ENCODE results near the gene COL9A2. TPM values are rescaled to one million over a fixed set of nuclear protein-coding genes. Genes with fewer than 3 reads are reported as not detected.

The COL9A2 gene
- total RNA-seq, 5 donors from 2014 or later (not counting 1 experiment from before 2014, with no cell fraction given): 3.5 to 4.6 (median 3.8) TPM

GRCh38 chr1:40258445-40258769 is 58.7 kb downstream of the COL9A2 start:
- Mint-ChIP-seq H3K27me3 (no peaks in the 10 kb centered on the region), H3K4me3 (peak overlapping the region; percentile 94 to 99 (median 98)), H3K36me3 (peaks cover 33% of the 10 kb centered on the region), H3K4me1 (peaks cover 41 to 68% (median 64%) of the 10 kb centered on the region in 3 donors), H3K9me3 (no peaks in the 10 kb centered on the region), H3K27ac (peak overlapping the region; percentile 100)
- Histone ChIP-seq H3K4me1 (ENCODE audit: control insufficient read depth in 1 of 2, extremely low read depth in 1 of 2, insufficient read depth in 2 of 2, low read length in 2 of 2) (peaks cover 13 to 20% of the 10 kb centered on the region in 2 experiments), H3K36me3 (ENCODE audit: control insufficient read depth in 2 of 2, extremely low read depth in 1 of 2, insufficient read depth in 1 of 2, low read length in 1 of 2) (peaks cover 0 to 39% of the 10 kb centered on the region in 2 donors), H3K4me3 (ENCODE audit: control insufficient read depth in 1 of 2, extremely low read depth in 1 of 2, low read length in 1 of 2) (peak overlapping the region; percentile 94 to 98), H3K27me3 (replicated peaks in 1 of 2; ENCODE audit: control insufficient read depth in 2 of 2, extremely low read depth in 1 of 2, insufficient read depth in 2 of 2, low read length in 1 of 2) (no peaks in the 10 kb centered on the region), H3K27ac (ENCODE audit: low read length) (peak overlapping the region; percentile 82), H3K9me3 (no peaks in the 10 kb centered on the region)
- ATAC-seq (replicated peaks in 1 of 4) (no peak), DNase-seq (peak in 2 of 35 experiments; percentile 2 to 3)
- 2% methylated on average over 7 of the region's 10 CpGs for WGBS (ENCODE audit: insufficient coverage)
- ChIA-PET CTCF (interaction anchor here in 1 of 2 donors (0.6 to 3.3 kb wide), 2 partner anchors 57 to 80 kb away, joined by 3 to 18 read pairs; no protein-coding TSS in a partner anchor), POLR2A (no interaction called here)

DNA sequence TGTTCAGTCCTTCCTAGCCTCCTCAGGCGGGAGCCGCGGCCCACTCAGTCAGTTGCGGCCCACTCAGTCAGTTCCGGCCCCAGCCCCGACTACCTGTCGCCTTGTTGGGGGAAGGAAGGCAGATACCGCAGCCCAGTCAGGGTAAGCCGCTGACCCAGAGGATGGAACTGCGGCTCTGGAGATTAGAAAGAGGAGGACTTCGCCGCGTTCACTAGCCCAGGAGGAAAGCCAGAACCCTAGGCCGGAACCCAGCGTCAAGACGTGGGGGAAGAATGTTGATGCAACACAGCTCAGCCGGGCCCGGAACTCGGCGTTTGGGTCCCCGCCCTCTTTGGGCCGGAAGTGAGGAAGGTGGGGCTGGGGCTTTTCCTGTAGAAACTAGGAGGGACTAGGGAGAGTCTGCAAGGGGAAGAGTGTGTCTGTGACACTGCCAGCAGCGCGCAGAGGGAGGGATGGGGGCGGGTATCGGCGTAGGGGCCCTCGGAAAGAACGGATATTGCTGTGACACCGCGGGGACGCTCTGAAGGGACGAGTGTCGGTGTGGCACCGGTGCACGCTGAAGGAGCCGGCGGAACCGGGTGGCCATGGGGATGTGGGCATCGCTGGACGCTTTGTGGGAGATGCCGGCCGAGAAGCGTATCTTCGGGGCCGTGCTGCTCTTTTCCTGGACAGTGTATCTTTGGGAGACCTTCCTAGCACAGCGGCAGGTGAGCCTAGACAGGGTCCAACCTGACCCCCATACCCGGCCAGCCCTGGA is 59.2 kb downstream of the COL9A2 start, which contains the start of gene ZMPSTE24:
Gene ZMPSTE24, plus strand, starts transcription at position 549 of the 757 bp plus-strand sequence. Its CDS starts 36 bp downstream, at position 585.
- ChIA-PET POLR2A (interaction anchor here in 1 of 2 donors (1.0 kb wide), 1 partner anchor 17 kb away, joined by 12 read pairs; no protein-coding TSS in a partner anchor), CTCF (interaction anchor here in 1 of 2 donors (0.7 to 3.3 kb wide), 3 partner anchors 17 to 103 kb away, joined by 6 to 18 read pairs (median 7); no protein-coding TSS in a partner anchor)
- ATAC-seq (replicated peaks in 1 of 4) (peak; percentile 96 to 97 (median 97)), DNase-seq (peak; percentile 90 to 98 (median 97))
- Histone ChIP-seq H3K4me1 (ENCODE audit: control insufficient read depth in 1 of 2, extremely low read depth in 1 of 2, insufficient read depth in 2 of 2, low read length in 2 of 2) (peaks cover 13 to 20% of the 10 kb centered on the region in 2 experiments), H3K27ac (ENCODE audit: low read length) (peak within 1 kb of the TSS; percentile 100), H3K4me3 (ENCODE audit: control insufficient read depth in 1 of 2, extremely low read depth in 1 of 2, low read length in 1 of 2) (peak within 1 kb of the TSS; percentile 94 to 98), H3K9me3 (no peaks in the 10 kb centered on the region), H3K27me3 (replicated peaks in 1 of 2; ENCODE audit: control insufficient read depth in 2 of 2, extremely low read depth in 1 of 2, insufficient read depth in 2 of 2, low read length in 1 of 2) (no peaks in the 10 kb centered on the region), H3K36me3 (ENCODE audit: control insufficient read depth in 2 of 2, extremely low read depth in 1 of 2, insufficient read depth in 1 of 2, low read length in 1 of 2) (peaks cover 0 to 33% of the 10 kb centered on the region in 2 donors)
- WGBS (ENCODE audit: insufficient coverage): under 1% methylated on average over 48 of the region's 48 CpGs
- Mint-ChIP-seq H3K27me3 (no peaks in the 10 kb centered on the region), H3K9me3 (no peaks in the 10 kb centered on the region), H3K36me3 (peaks cover 29% of the 10 kb centered on the region), H3K27ac (peak within 1 kb of the TSS; percentile 100), H3K4me3 (peak within 1 kb of the TSS; percentile 94 to 99 (median 98)), H3K4me1 (peaks cover 35 to 64% (median 59%) of the 10 kb centered on the region in 3 donors)

DNA sequence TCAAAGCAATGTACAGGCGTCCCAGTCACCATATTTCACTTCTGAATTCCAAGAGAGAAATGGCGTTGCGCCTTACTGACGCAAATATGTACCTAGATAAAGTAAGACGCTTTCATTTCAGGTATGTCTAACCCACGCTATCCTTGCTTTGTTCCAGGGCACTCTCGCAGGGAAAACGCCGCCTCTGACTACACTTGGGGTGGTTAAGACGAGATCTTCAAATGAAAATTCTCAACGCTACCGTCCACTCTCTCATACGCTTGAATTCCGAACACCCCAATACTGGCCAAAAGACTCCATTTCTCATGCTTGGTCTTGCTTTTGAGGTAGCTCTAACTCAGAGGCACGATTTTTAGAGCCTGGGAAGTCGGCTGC is 59.8 kb downstream of the COL9A2 start:
- 0% methylated on average over 8 of the region's 16 CpGs for WGBS (ENCODE audit: insufficient coverage)
- Histone ChIP-seq H3K27me3 (replicated peaks in 1 of 2; ENCODE audit: control insufficient read depth in 2 of 2, extremely low read depth in 1 of 2, insufficient read depth in 2 of 2, low read length in 1 of 2) (no peaks in the 10 kb centered on the region), H3K36me3 (ENCODE audit: control insufficient read depth in 2 of 2, extremely low read depth in 1 of 2, insufficient read depth in 1 of 2, low read length in 1 of 2) (peaks cover 0 to 27% of the 10 kb centered on the region in 2 donors), H3K27ac (ENCODE audit: low read length) (peak overlapping the region; percentile 100), H3K4me3 (ENCODE audit: control insufficient read depth in 1 of 2, extremely low read depth in 1 of 2, low read length in 1 of 2) (peak overlapping the region; percentile 85 to 98), H3K4me1 (ENCODE audit: control insufficient read depth in 1 of 2, extremely low read depth in 1 of 2, insufficient read depth in 2 of 2, low read length in 2 of 2) (peaks cover 13 to 20% of the 10 kb centered on the region in 2 experiments), H3K9me3 (no peaks in the 10 kb centered on the region)
- DNase-seq (peak in 4 of 35 experiments; percentile 0 to 20 (median 5)), ATAC-seq (replicated peaks in 1 of 4) (peak in 3 of 4 experiments; percentile 4 to 14 (median 5))
- no peaks in the 10 kb centered on the region for H3K27me3 Mint-ChIP-seq
- no peaks in the 10 kb centered on the region for H3K9me3 Mint-ChIP-seq
- peak overlapping the region; percentile 94 to 99 (median 98) for H3K4me3 Mint-ChIP-seq
- ChIA-PET POLR2A (interaction anchor here in 1 of 2 donors (0.7 to 1.0 kb wide), 2 partner anchors 17 to 1375 kb away, joined by 4 to 12 read pairs; no protein-coding TSS in a partner anchor), CTCF (interaction anchor here in 1 of 2 donors (0.7 to 3.3 kb wide), 3 partner anchors 16 to 102 kb away, joined by 6 to 18 read pairs (median 7); no protein-coding TSS in a partner anchor)
- peaks cover 31 to 60% (median 54%) of the 10 kb centered on the region in 3 donors for H3K4me1 Mint-ChIP-seq
- H3K27ac Mint-ChIP-seq: peak overlapping the region; percentile 100
- peaks cover 25% of the 10 kb centered on the region for H3K36me3 Mint-ChIP-seq

GRCh38 chr1:40256401-40257084 is 60.5 kb downstream of the COL9A2 start:
- ATAC-seq (replicated peaks in 1 of 4) (no peak), DNase-seq (peak in 1 of 35 experiments; percentile 13)
- H3K4me1 ChIP-seq (ENCODE audit: control insufficient read depth in 1 of 2, extremely low read depth in 1 of 2, insufficient read depth in 2 of 2, low read length in 2 of 2): peaks cover 13 to 20% of the 10 kb centered on the region in 2 experiments
- POLR2A ChIA-PET: interaction anchor here (0.6 to 1.0 kb wide), 3 partner anchors 16 to 1375 kb away, joined by 4 to 12 read pairs (median 4); no protein-coding TSS in a partner anchor
- H3K36me3 ChIP-seq (ENCODE audit: control insufficient read depth in 2 of 2, extremely low read depth in 1 of 2, insufficient read depth in 1 of 2, low read length in 1 of 2): peaks cover 0 to 20% of the 10 kb centered on the region in 2 donors
- no peaks in the 10 kb centered on the region for H3K9me3 ChIP-seq
- Mint-ChIP-seq H3K27ac (peak overlapping the region; percentile 100), H3K4me1 (peaks cover 24 to 57% (median 50%) of the 10 kb centered on the region in 3 donors), H3K27me3 (no peaks in the 10 kb centered on the region), H3K9me3 (no peaks in the 10 kb centered on the region), H3K4me3 (peak overlapping the region; percentile 94 to 99 (median 98)), H3K36me3 (peaks cover 18% of the 10 kb centered on the region)
- no CpG with 5 or more reads among the region's 6 CpGs for WGBS (ENCODE audit: insufficient coverage)
- peak overlapping the region; percentile 100 for H3K27ac ChIP-seq (ENCODE audit: low read length)
- no peaks in the 10 kb centered on the region for H3K27me3 ChIP-seq (replicated peaks in 1 of 2; ENCODE audit: control insufficient read depth in 2 of 2, extremely low read depth in 1 of 2, insufficient read depth in 2 of 2, low read length in 1 of 2)
- CTCF ChIA-PET: interaction anchor here (1.4 to 3.3 kb wide), 3 partner anchors 16 to 82 kb away, joined by 3 to 18 read pairs (median 6); no protein-coding TSS in a partner anchor
- H3K4me3 ChIP-seq (ENCODE audit: control insufficient read depth in 1 of 2, extremely low read depth in 1 of 2, low read length in 1 of 2): no peak overlapping the region

GRCh38 chr1:40255231-40255630 is 61.9 kb downstream of the COL9A2 start:
- no peaks in the 10 kb centered on the region for H3K27me3 Mint-ChIP-seq
- Histone ChIP-seq H3K27me3 (replicated peaks in 1 of 2; ENCODE audit: control insufficient read depth in 2 of 2, extremely low read depth in 1 of 2, insufficient read depth in 2 of 2, low read length in 1 of 2) (no peaks in the 10 kb centered on the region), H3K27ac (ENCODE audit: low read length) (no peak overlapping the region), H3K4me3 (ENCODE audit: control insufficient read depth in 1 of 2, extremely low read depth in 1 of 2, low read length in 1 of 2) (no peak overlapping the region), H3K9me3 (no peaks in the 10 kb centered on the region), H3K36me3 (ENCODE audit: control insufficient read depth in 2 of 2, extremely low read depth in 1 of 2, insufficient read depth in 1 of 2, low read length in 1 of 2) (peaks cover 0 to 8% of the 10 kb centered on the region in 2 donors), H3K4me1 (ENCODE audit: control insufficient read depth in 1 of 2, extremely low read depth in 1 of 2, insufficient read depth in 2 of 2, low read length in 2 of 2) (peaks cover 13 to 20% of the 10 kb centered on the region in 2 experiments)
- CTCF ChIA-PET: interaction anchor here (1.4 to 3.3 kb wide), 2 partner anchors 60 to 83 kb away, joined by 3 to 18 read pairs; no protein-coding TSS in a partner anchor
- no peaks in the 10 kb centered on the region for H3K9me3 Mint-ChIP-seq
- DNase-seq (no peak), ATAC-seq (replicated peaks in 1 of 4) (no peak)
- POLR2A ChIA-PET: interaction anchor here in 1 of 2 donors (0.5 kb wide), 1 partner anchor 99 kb away, joined by 4 read pairs; no protein-coding TSS in a partner anchor
- no peak overlapping the region for H3K27ac Mint-ChIP-seq
- no peak overlapping the region for H3K4me3 Mint-ChIP-seq
- peaks cover 15 to 48% (median 47%) of the 10 kb centered on the region in 3 donors for H3K4me1 Mint-ChIP-seq
- peaks cover 5% of the 10 kb centered on the region for H3K36me3 Mint-ChIP-seq

- H3K4me1 Mint-ChIP-seq: peaks cover 10 to 31% (median 30%) of the 10 kb centered on the region in 3 donors
- ATAC-seq (replicated peaks in 1 of 4): no peak
- H3K27me3 Mint-ChIP-seq: no peaks in the 10 kb centered on the region
- no peak for DNase-seq
- no peaks in the 10 kb centered on the region for H3K27me3 ChIP-seq (replicated peaks in 1 of 2; ENCODE audit: control insufficient read depth in 2 of 2, extremely low read depth in 1 of 2, insufficient read depth in 2 of 2, low read length in 1 of 2)
- H3K27ac ChIP-seq (ENCODE audit: low read length): no peak overlapping the region
- peaks cover 0 to 4% of the 10 kb centered on the region in 2 donors for H3K36me3 ChIP-seq (ENCODE audit: control insufficient read depth in 2 of 2, extremely low read depth in 1 of 2, insufficient read depth in 1 of 2, low read length in 1 of 2)
- CTCF ChIA-PET: no interaction called here
- no peak overlapping the region for H3K27ac Mint-ChIP-seq
- H3K4me3 ChIP-seq (ENCODE audit: control insufficient read depth in 1 of 2, extremely low read depth in 1 of 2, low read length in 1 of 2): no peak overlapping the region
- POLR2A ChIA-PET: no interaction called here
- H3K36me3 Mint-ChIP-seq: peaks cover 4% of the 10 kb centered on the region
- H3K9me3 Mint-ChIP-seq: no peaks in the 10 kb centered on the region
- H3K4me3 Mint-ChIP-seq: no peak overlapping the region
- peaks cover 3 to 8% of the 10 kb centered on the region in 2 experiments for H3K4me1 ChIP-seq (ENCODE audit: control insufficient read depth in 1 of 2, extremely low read depth in 1 of 2, insufficient read depth in 2 of 2, low read length in 2 of 2)
- WGBS (ENCODE audit: insufficient coverage): no CpG with 5 or more reads among the region's 2 CpGs
- H3K9me3 ChIP-seq: no peaks in the 10 kb centered on the region
Observed at GRCh38 chr1:40252601-40253000, 64.5 kb downstream of the COL9A2 start.
